Tibial artery (tissue), 4 donors: ENCODE measurements around the gene CLCA2.
"Not testable (repeated sequence)": the region's sequence is repeated elsewhere in the genome, so short reads cannot be mapped to it uniquely, and the experiment has no call there.

Experiments
- DNase-seq, 2 donors: peaks; one replicate each; pipeline ENCODE4 v3.0.0-alpha.2; 2019
- H3K27ac ChIP-seq, 2 donors: fragments of 200-600 bp; sonication (generic) in 1 of 2; 1 replicate in 1 of 2; 2 replicates in 1 of 2; pipeline ENCODE4 v1.5.1; 2018 to 2019; ENCODE audit warnings: mild to moderate bottlenecking in 1 of 2
- H3K27me3 ChIP-seq, 2 donors: fragments of 200-600 bp; sonication (generic) in 1 of 2; one replicate each; pipeline versions ENCODE4 v1.5.1 to v1.6.0; 2016 to 2019
- H3K36me3 ChIP-seq, 3 donors: fragments of 200-600 bp; sonication (generic) in 2 of 3; one replicate each; pipeline ENCODE4 v1.5.1; 2016 to 2019; ENCODE audit warnings: mild to moderate bottlenecking in 2 of 3
- H3K4me1 ChIP-seq, 4 donors: fragments of 200-600 bp; sonication (generic) in 2 of 4; 1 replicate in 3 of 4; 2 replicates in 1 of 4; pipeline ENCODE4 v1.5.1; 2016 to 2019
- H3K4me3 ChIP-seq, 2 donors: fragments of 200-600 bp; sonication (generic) in 1 of 2; 1 replicate in 1 of 2; 2 replicates in 1 of 2; pipeline ENCODE4 v1.5.1; 2018 to 2019; ENCODE audit warnings: mild to moderate bottlenecking in 2 of 2
- H3K9me3 ChIP-seq, 3 donors: fragments of 200-600 bp; sonication (generic) in 1 of 3; one replicate each; pipeline ENCODE4 v1.5.1; 2016 to 2019
- CTCF ChIP-seq, 2 experiments: fragments of 200-600 bp in 1 of 2; fragments of 450-650 bp in 1 of 2; IDR thresholded peaks; one replicate each; pipeline ENCODE4 v1.5.1; 2017 to 2019; ENCODE audit warnings: antibody characterized with exemption in 2 of 2, mild to moderate bottlenecking in 1 of 2, moderate library complexity in 1 of 2
- intact Hi-C: fragments of 100-400 bp; cut with DNase I; formaldehyde crosslinking; loops from one replicate; pipeline ENCODE4 v1.15.0; 2023; ENCODE audit warnings: low total_unique reads

Gene CLCA2

GRCh38 chr1:86498281-86498680 is 74.3 kb downstream of the CLCA2 start:
- H3K4me3 ChIP-seq, result no peak overlapping the region
- H3K9me3 ChIP-seq, result no peaks in the 10 kb centered on the region
- intact Hi-C loops, result no loop called here

GRCh38 chr1:86499987-86500593 is 76.1 kb downstream of the CLCA2 start:
- Histone ChIP-seq H3K4me1 (peaks cover 0 to 6% (median 2%) of the 10 kb centered on the region in 4 donors), H3K27ac (no peak overlapping the region), H3K36me3 (no peaks in the 10 kb centered on the region), H3K27me3 (peaks cover 0 to 4% of the 10 kb centered on the region in 2 donors), H3K9me3 (no peaks in the 10 kb centered on the region), H3K4me3 (no peak overlapping the region)
- intact Hi-C loops, result loop anchor here (10.0 kb wide), 1 partner anchor 125 kb away; no protein-coding TSS in a partner anchor
- peak; percentile 60 to 61 for TF ChIP-seq CTCF (IDR thresholded peaks at IDR 0.05)
- no peak for DNase-seq

More at GRCh38 chr1:86498281-86498680, 74.3 kb downstream of the CLCA2 start:
- H3K4me1 ChIP-seq, result peaks cover 0 to 6% (median 2%) of the 10 kb centered on the region in 4 donors
- no peaks in the 10 kb centered on the region for H3K36me3 ChIP-seq
- no peak overlapping the region for H3K27ac ChIP-seq
- no peaks in the 10 kb centered on the region for H3K27me3 ChIP-seq
- DNase-seq, result no peak
- TF ChIP-seq CTCF (IDR thresholded peaks at IDR 0.05), result no peak

GRCh38 chr1:86500714-86501113 is 76.7 kb downstream of the CLCA2 start:
- no peak for TF ChIP-seq CTCF (IDR thresholded peaks at IDR 0.05)
- Histone ChIP-seq H3K36me3 (no peaks in the 10 kb centered on the region), H3K4me3 (no peak overlapping the region), H3K27me3 (peaks cover 0 to 4% of the 10 kb centered on the region in 2 donors), H3K27ac (no peak overlapping the region), H3K4me1 (peaks cover 0 to 6% (median 2%) of the 10 kb centered on the region in 4 donors), H3K9me3 (no peaks in the 10 kb centered on the region)
- intact Hi-C loops, result loop anchor here (10.0 kb wide), 1 partner anchor 126 kb away; no protein-coding TSS in a partner anchor
- no peak for DNase-seq

- H3K27me3 ChIP-seq, H3K27ac ChIP-seq, H3K36me3 ChIP-seq, H3K4me1 ChIP-seq, H3K9me3 ChIP-seq, DNase-seq: not testable (repeated sequence)
- peak overlapping the region in 1 of 2 donors; percentile 19 for H3K4me3 ChIP-seq
- intact Hi-C loops, result loop anchor here (10.0 kb wide), 1 partner anchor 127 kb away; no protein-coding TSS in a partner anchor
- TF ChIP-seq CTCF (IDR thresholded peaks at IDR 0.05), result peak; percentile 9 to 14
These were observed 78.2 kb downstream of the CLCA2 start for GRCh38 chr1:86502125-86502646.

GRCh38 chr1:86502721-86503405 is 78.9 kb downstream of the CLCA2 start:
- intact Hi-C loops, result loop anchor here (10.0 kb wide), 1 partner anchor 128 kb away; no protein-coding TSS in a partner anchor
- H3K27ac ChIP-seq, result no peak overlapping the region
- peaks cover 0 to 4% of the 10 kb centered on the region in 2 donors for H3K27me3 ChIP-seq
- TF ChIP-seq CTCF (IDR thresholded peaks at IDR 0.05), result no peak
- H3K9me3 ChIP-seq, result no peaks in the 10 kb centered on the region
- DNase-seq, result no peak
- peak overlapping the region in 1 of 2 donors; percentile 19 for H3K4me3 ChIP-seq
- H3K4me1 ChIP-seq, result peaks cover 0 to 6% (median 2%) of the 10 kb centered on the region in 4 donors
- H3K36me3 ChIP-seq, result no peaks in the 10 kb centered on the region
